Astrocyte (in vitro differentiated cells and primary cell): Measurements from ENCODE around the gene XG. TPM values are rescaled to one million over a fixed set of nuclear protein-coding genes. Genes with fewer than 3 reads are reported as not detected.
"Not testable (repeated sequence)": the region's sequence is repeated elsewhere in the genome, so short reads cannot be mapped to it uniquely, and the experiment has no call there.

Source experiments
- DNase-seq: peaks from one replicate; pipeline ENCODE4 v3.0.0-alpha.2; 2010; ENCODE audit warnings: low read depth
- FAIRE-seq: peaks from 2 replicates; lab custom pipeline; 2011; peaks lifted over from hg19 to GRCh38; lab: Jason Lieb, UNC
- H2AFZ ChIP-seq: 2 replicates; pipeline ENCODE4 v1.6.0; 2012; ENCODE audit warnings: low read depth, low read length, inconsistent platforms
- H3K27ac ChIP-seq: 2 replicates; pipeline ENCODE4 v1.5.1; 2011; ENCODE audit warnings: low read depth, low read length, inconsistent platforms
- H3K27me3 ChIP-seq: 2 replicates; pipeline ENCODE4 v1.6.0; 2011; ENCODE audit warnings: low read length, inconsistent platforms; ENCODE audit not compliant: insufficient read depth
- H3K36me3 ChIP-seq: 2 replicates; pipeline ENCODE4 v1.5.1; 2011; ENCODE audit warnings: low read length, inconsistent platforms; ENCODE audit not compliant: insufficient read depth
- H3K4me1 ChIP-seq: 2 replicates; pipeline ENCODE4 v1.5.1; 2011; ENCODE audit warnings: low read length, inconsistent platforms; ENCODE audit not compliant: insufficient read depth
- H3K4me2 ChIP-seq: 2 replicates; pipeline ENCODE4 v1.6.0; 2012; ENCODE audit warnings: low read length, inconsistent platforms
- H3K4me3 ChIP-seq: 2 replicates; pipeline ENCODE4 v1.5.1; 2011; ENCODE audit warnings: low read depth, mild to moderate bottlenecking, low read length, inconsistent platforms; ENCODE audit not compliant: insufficient read depth
- H3K79me2 ChIP-seq: 2 replicates; pipeline ENCODE4 v1.6.0; 2012; ENCODE audit warnings: mild to moderate bottlenecking, low read length, inconsistent platforms; ENCODE audit not compliant: insufficient read depth
- H3K9ac ChIP-seq: 2 replicates; pipeline ENCODE4 v1.6.0; 2012; ENCODE audit warnings: mild to moderate bottlenecking, low read length, inconsistent platforms
- H3K9me3 ChIP-seq: 2 replicates; pipeline ENCODE4 v1.5.1; 2012; ENCODE audit warnings: low read depth, mild to moderate bottlenecking, low read length, inconsistent platforms; ENCODE audit not compliant: insufficient read depth
- H4K20me1 ChIP-seq: 2 replicates; pipeline ENCODE4 v1.6.0; 2012; ENCODE audit warnings: low read length, inconsistent platforms; ENCODE audit not compliant: insufficient read depth
- H3K27ac Mint-ChIP-seq: one replicate; pipeline ENCODE4 v1.8.0; 2021; ENCODE audit warnings: mild to moderate bottlenecking, mixed read lengths; ENCODE audit not compliant: unreplicated experiment
- H3K27me3 Mint-ChIP-seq: one replicate; pipeline ENCODE4 v1.8.0; 2021; ENCODE audit warnings: low read depth, mixed read lengths; ENCODE audit not compliant: unreplicated experiment
- H3K36me3 Mint-ChIP-seq: one replicate; pipeline ENCODE4 v1.8.0; 2021; ENCODE audit warnings: low read depth, mixed read lengths; ENCODE audit not compliant: unreplicated experiment
- H3K4me1 Mint-ChIP-seq: one replicate; pipeline ENCODE4 v1.8.0; 2021; ENCODE audit warnings: low read depth, mixed read lengths; ENCODE audit not compliant: unreplicated experiment
- H3K4me3 Mint-ChIP-seq: one replicate; pipeline ENCODE4 v1.8.0; 2021; ENCODE audit warnings: mild to moderate bottlenecking, moderate library complexity, mixed read lengths; ENCODE audit not compliant: unreplicated experiment
- H3K9me3 Mint-ChIP-seq: one replicate; pipeline ENCODE4 v1.8.0; 2021; ENCODE audit warnings: mild to moderate bottlenecking, mixed read lengths; ENCODE audit not compliant: unreplicated experiment
- CTCF ChIP-seq: IDR thresholded peaks from 2 replicates; pipeline ENCODE4 v1.5.1; 2011; ENCODE audit warnings: low read depth, mild to moderate bottlenecking, inconsistent platforms, low read length, moderate library complexity; ENCODE audit not compliant: insufficient read depth
- EZH2 ChIP-seq: IDR thresholded peaks from 2 replicates; pipeline ENCODE4 v1.6.1; 2012; ENCODE audit warnings: mild to moderate bottlenecking, low read length, inconsistent platforms; ENCODE audit not compliant: insufficient read depth
- total RNA-seq: library from RNA; stranded (reverse); gene quantifications from 2 replicates; pipeline ENCODE4 v1.2.1, GENCODE V29; 2021

The XG gene
- total RNA-seq, 1 donor from 2014 or later = 0.30 TPM

DNA sequence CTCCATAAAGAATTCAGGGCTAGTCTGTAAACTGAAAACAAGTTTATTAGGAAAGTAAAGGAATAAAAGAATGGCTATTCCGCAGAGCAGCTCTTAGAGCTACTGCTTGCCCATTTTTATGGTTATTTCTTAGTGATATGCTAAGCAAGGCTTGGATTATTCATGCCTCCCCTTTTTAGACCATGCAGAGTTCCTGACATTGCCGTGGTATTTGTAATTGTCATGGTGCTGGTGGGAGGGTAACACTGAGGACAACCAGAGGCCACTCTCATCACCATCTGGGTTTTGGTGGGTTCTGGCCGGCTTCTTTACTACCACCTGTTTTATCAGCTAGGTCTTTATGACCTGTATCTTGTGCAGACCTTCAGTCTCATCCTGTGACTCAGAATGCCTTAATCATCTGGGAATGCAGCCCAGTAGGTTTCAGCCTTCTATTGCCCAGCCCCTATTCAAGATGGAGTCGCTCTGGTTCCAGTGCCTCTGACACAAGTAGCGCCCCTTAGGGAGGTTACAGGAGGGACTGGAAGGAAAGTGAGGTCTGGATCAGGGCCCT lies 3.4 kb downstream of the XG start:
- not testable (repeated sequence) for DNase-seq, H3K4me2 ChIP-seq, H3K4me1 ChIP-seq, H3K79me2 ChIP-seq, H3K36me3 ChIP-seq, H2AFZ ChIP-seq, H3K27me3 ChIP-seq, H3K27ac ChIP-seq, FAIRE-seq, H3K9me3 Mint-ChIP-seq, H3K4me3 Mint-ChIP-seq, H3K9me3 ChIP-seq, H3K4me3 ChIP-seq, H3K4me1 Mint-ChIP-seq, H3K9ac ChIP-seq, H3K36me3 Mint-ChIP-seq, H4K20me1 ChIP-seq, H3K27ac Mint-ChIP-seq
- peaks cover 11% of the 10 kb centered on the region for H3K27me3 Mint-ChIP-seq

GRCh38 chrX:2756548-2756947 lies 4.7 kb downstream of the XG start:
- H3K27me3 ChIP-seq = no peaks in the 10 kb centered on the region
- H3K4me1 ChIP-seq = no peaks in the 10 kb centered on the region
- FAIRE-seq = no peak
- no peak overlapping the region for H3K4me3 ChIP-seq
- Mint-ChIP-seq H3K4me1 (no peaks in the 10 kb centered on the region), H3K27ac (no peak overlapping the region), H3K36me3 (peaks cover 5% of the 10 kb centered on the region), H3K27me3 (peaks cover 11% of the 10 kb centered on the region), H3K4me3 (no peak overlapping the region), H3K9me3 (peaks cover 11% of the 10 kb centered on the region)
- no peaks in the 10 kb centered on the region for H4K20me1 ChIP-seq
- no peaks in the 10 kb centered on the region for H3K79me2 ChIP-seq
- H3K9ac ChIP-seq = no peak overlapping the region
- no peaks in the 10 kb centered on the region for H3K36me3 ChIP-seq
- no peak overlapping the region for H3K4me2 ChIP-seq
- no peak for TF ChIP-seq EZH2
- TF ChIP-seq CTCF = no peak
- H3K9me3 ChIP-seq = no peaks in the 10 kb centered on the region
- DNase-seq = no peak
- H3K27ac ChIP-seq = no peak overlapping the region
- H2AFZ ChIP-seq = no peak overlapping the region

DNA sequence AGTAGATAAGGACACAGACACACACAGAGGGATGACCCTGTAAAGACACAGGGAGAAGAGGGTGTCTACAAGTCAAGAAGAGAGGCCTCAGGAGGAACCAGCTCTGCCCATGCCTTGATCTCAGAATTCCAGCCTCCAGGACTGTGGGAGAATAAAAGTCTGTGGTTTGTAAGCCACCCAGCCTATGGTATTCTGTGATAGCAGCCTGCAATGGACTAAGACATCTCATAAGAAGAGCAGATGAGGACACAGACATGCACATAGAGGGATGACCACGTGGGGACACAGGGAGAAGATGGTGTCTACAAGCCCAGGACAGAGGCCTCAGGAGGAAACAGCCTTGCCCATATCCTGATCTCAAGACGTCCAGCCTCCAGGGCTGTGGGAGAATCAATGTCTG lies 9.4 kb downstream of the XG start:
- TF ChIP-seq EZH2 (no peak), CTCF (no peak)

DNA sequence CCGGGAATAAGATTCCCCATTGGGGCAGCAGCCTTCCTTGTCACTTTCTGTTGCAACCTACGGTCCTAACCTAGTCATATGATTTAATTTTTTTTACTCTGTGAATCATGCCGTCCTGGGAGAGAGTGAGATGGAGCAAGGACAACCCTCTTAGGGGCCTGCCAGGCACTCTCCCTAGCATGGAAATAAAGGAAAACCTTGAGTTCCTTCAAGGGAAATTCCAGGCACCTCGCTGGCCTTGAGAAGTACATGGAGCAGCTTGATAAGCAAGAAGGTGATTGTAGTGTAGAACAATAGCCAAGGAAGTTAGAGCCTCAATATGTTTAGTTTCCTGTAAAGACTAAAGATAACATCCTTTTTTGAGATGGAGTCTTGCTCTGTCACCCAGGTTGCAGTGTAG lies 10.8 kb downstream of the XG start:
- FAIRE-seq, H3K9ac ChIP-seq, H3K27ac Mint-ChIP-seq, H3K36me3 ChIP-seq, H3K4me1 Mint-ChIP-seq, H3K27ac ChIP-seq, H3K36me3 Mint-ChIP-seq, H3K9me3 ChIP-seq, H3K79me2 ChIP-seq, DNase-seq, H3K4me2 ChIP-seq, H3K4me3 ChIP-seq, H3K4me1 ChIP-seq, H3K9me3 Mint-ChIP-seq, H3K27me3 ChIP-seq, H3K4me3 Mint-ChIP-seq, H2AFZ ChIP-seq, H4K20me1 ChIP-seq: not testable (repeated sequence)
- peaks cover 11% of the 10 kb centered on the region for H3K27me3 Mint-ChIP-seq

More for the DNA sequence above, 9.4 kb downstream of the XG start:
- no peak overlapping the region for H3K4me3 Mint-ChIP-seq
- Histone ChIP-seq H3K4me2 (no peak overlapping the region), H3K27me3 (no peaks in the 10 kb centered on the region), H3K9me3 (no peaks in the 10 kb centered on the region), H3K4me3 (no peak overlapping the region), H3K4me1 (no peaks in the 10 kb centered on the region), H4K20me1 (no peaks in the 10 kb centered on the region), H3K9ac (no peak overlapping the region), H3K27ac (no peak overlapping the region), H3K79me2 (no peaks in the 10 kb centered on the region), H3K36me3 (no peaks in the 10 kb centered on the region), H2AFZ (no peak overlapping the region)
- no peak overlapping the region for H3K27ac Mint-ChIP-seq
- H3K36me3 Mint-ChIP-seq = peaks cover 6% of the 10 kb centered on the region
- FAIRE-seq (no peak), DNase-seq (no peak)
- no peaks in the 10 kb centered on the region for H3K4me1 Mint-ChIP-seq
- peaks cover 9% of the 10 kb centered on the region for H3K9me3 Mint-ChIP-seq
- peaks cover 16% of the 10 kb centered on the region for H3K27me3 Mint-ChIP-seq
